Karpas-422 (cell line): ENCODE data around the gene KDR. TPM values are rescaled to one million over a fixed set of nuclear protein-coding genes. Genes with fewer than 3 reads are reported as not detected.

ENCODE experiments used
- DNase-seq: peaks from one replicate; pipeline ENCODE4 v3.0.0-alpha.2; 2015
- H2AFZ ChIP-seq: fragments of 200-600 bp; sonication (generic); 2 replicates; pipeline ENCODE4 v1.6.1; 2014; ENCODE audit warnings: antibody characterized with exemption, low read length, mixed read lengths
- H3K27ac ChIP-seq: fragments of 200-600 bp; sonication (generic); 2 replicates; pipeline ENCODE4 v1.5.1; 2014; ENCODE audit warnings: mild to moderate bottlenecking, low read length, moderate library complexity
- H3K27me3 ChIP-seq: fragments of 200-600 bp; sonication (generic); 2 replicates; pipeline ENCODE4 v1.6.1; 2014; ENCODE audit warnings: low read length, mixed read lengths
- H3K36me3 ChIP-seq: fragments of 200-600 bp; sonication (generic); 2 replicates; pipeline ENCODE4 v1.6.1; 2014; ENCODE audit warnings: low read length, mixed read lengths; ENCODE audit not compliant: insufficient read depth
- H3K4me1 ChIP-seq: fragments of 200-600 bp; sonication (generic); 2 replicates; pipeline ENCODE4 v1.6.1; 2014; ENCODE audit warnings: mild to moderate bottlenecking, low read length, mixed read lengths
- H3K4me2 ChIP-seq: fragments of 200-600 bp; sonication (generic); 2 replicates; pipeline ENCODE4 v1.6.1; 2014; ENCODE audit warnings: low read length, low read depth, mild to moderate bottlenecking; ENCODE audit not compliant: poor library complexity, severe bottlenecking
- H3K4me3 ChIP-seq: fragments of 200-600 bp; sonication (generic); 2 replicates; pipeline ENCODE4 v1.5.1; 2014; ENCODE audit warnings: mild to moderate bottlenecking, antibody characterized with exemption, low read length, mixed read lengths
- H3K79me2 ChIP-seq: fragments of 200-600 bp; sonication (generic); 2 replicates; pipeline ENCODE4 v1.6.1; 2014; ENCODE audit warnings: mild to moderate bottlenecking, low read length, mixed read lengths
- H3K9ac ChIP-seq: fragments of 200-600 bp; sonication (generic); 2 replicates; pipeline ENCODE4 v1.6.0; 2014; ENCODE audit warnings: low read length
- H3K9me2 ChIP-seq: fragments of 200-600 bp; sonication (generic), shearing (Covaris generic); replicated peaks from 2 replicates; pipeline ENCODE4 v1.6.0; 2014; ENCODE audit warnings: mild to moderate bottlenecking, low read length, moderate library complexity; ENCODE audit not compliant: insufficient read depth
- H3K9me3 ChIP-seq: fragments of 300-700, 200-600 bp; sonication (generic); 2 replicates; pipeline ENCODE4 v1.6.1; 2014; ENCODE audit warnings: low read length, mixed read lengths
- H4K20me1 ChIP-seq: fragments of 200-600 bp; sonication (generic); 2 replicates; pipeline ENCODE4 v1.6.1; 2014; ENCODE audit warnings: mild to moderate bottlenecking, antibody characterized with exemption, low read length, low read depth; ENCODE audit not compliant: insufficient read depth
- total RNA-seq: library from RNA; depleted of rRNA; stranded (reverse); fragments of >200 nt; shearing (Covaris generic); gene quantifications from 2 replicates; pipeline ENCODE4 v1.2.3, GENCODE V29; 2014; ENCODE audit warnings: low replicate concordance

KDR gene
- total RNA-seq, 1 experiment from 2014 or later: not detected

- Histone ChIP-seq H3K27ac (no peak overlapping the region), H3K36me3 (no peaks in the 10 kb centered on the region), H3K4me2 (no peak overlapping the region), H3K9ac (no peak overlapping the region), H3K79me2 (no peaks in the 10 kb centered on the region), H4K20me1 (no peaks in the 10 kb centered on the region), H3K9me2 (no peaks in the 10 kb centered on the region), H3K4me1 (no peaks in the 10 kb centered on the region), H3K27me3 (no peaks in the 10 kb centered on the region), H2AFZ (no peak overlapping the region), H3K4me3 (no peak overlapping the region), H3K9me3 (no peaks in the 10 kb centered on the region)
- DNase-seq: no peak
Measured at GRCh38 chr4:55098456-55099204, 26.8 kb downstream of the KDR start.

- Histone ChIP-seq H3K9me2 (no peaks in the 10 kb centered on the region), H2AFZ (no peak overlapping the region), H3K4me2 (no peak overlapping the region), H3K9me3 (no peaks in the 10 kb centered on the region), H3K4me1 (no peaks in the 10 kb centered on the region), H3K27ac (no peak overlapping the region), H3K4me3 (no peak overlapping the region), H4K20me1 (no peaks in the 10 kb centered on the region), H3K36me3 (no peaks in the 10 kb centered on the region), H3K27me3 (no peaks in the 10 kb centered on the region), H3K9ac (no peak overlapping the region), H3K79me2 (no peaks in the 10 kb centered on the region)
- no peak for DNase-seq
Measured at GRCh38 chr4:55096619-55097018, 28.8 kb downstream of the KDR start.

GRCh38 chr4:55096045-55096444, 29.4 kb downstream of the KDR start:
- no peak overlapping the region for H3K27ac ChIP-seq
- no peaks in the 10 kb centered on the region for H3K27me3 ChIP-seq
- no peak overlapping the region for H3K4me3 ChIP-seq
- H2AFZ ChIP-seq: no peak overlapping the region
- H3K9me2 ChIP-seq: no peaks in the 10 kb centered on the region
- no peaks in the 10 kb centered on the region for H3K4me1 ChIP-seq
- DNase-seq: no peak
- H3K4me2 ChIP-seq: no peak overlapping the region
- no peaks in the 10 kb centered on the region for H3K79me2 ChIP-seq
- no peaks in the 10 kb centered on the region for H4K20me1 ChIP-seq
- H3K9me3 ChIP-seq: no peaks in the 10 kb centered on the region
- H3K36me3 ChIP-seq: no peaks in the 10 kb centered on the region
- no peak overlapping the region for H3K9ac ChIP-seq

GRCh38 chr4:55092504-55092903, 32.9 kb downstream of the KDR start:
- H3K79me2 ChIP-seq: no peaks in the 10 kb centered on the region
- H3K36me3 ChIP-seq: no peaks in the 10 kb centered on the region
- H3K4me3 ChIP-seq: no peak overlapping the region
- no peaks in the 10 kb centered on the region for H3K9me2 ChIP-seq
- H3K9me3 ChIP-seq: no peaks in the 10 kb centered on the region
- H3K4me2 ChIP-seq: no peak overlapping the region
- no peak overlapping the region for H3K27ac ChIP-seq
- no peaks in the 10 kb centered on the region for H4K20me1 ChIP-seq
- no peak for DNase-seq
- no peak overlapping the region for H2AFZ ChIP-seq
- H3K27me3 ChIP-seq: no peaks in the 10 kb centered on the region
- no peaks in the 10 kb centered on the region for H3K4me1 ChIP-seq
- no peak overlapping the region for H3K9ac ChIP-seq

- H4K20me1 ChIP-seq: no peaks in the 10 kb centered on the region
- no peak overlapping the region for H3K9ac ChIP-seq
- no peaks in the 10 kb centered on the region for H3K36me3 ChIP-seq
- no peak overlapping the region for H2AFZ ChIP-seq
- no peaks in the 10 kb centered on the region for H3K79me2 ChIP-seq
- no peak for DNase-seq
- no peak overlapping the region for H3K27ac ChIP-seq
- no peak overlapping the region for H3K4me2 ChIP-seq
- H3K9me2 ChIP-seq: no peaks in the 10 kb centered on the region
- no peak overlapping the region for H3K4me3 ChIP-seq
- H3K4me1 ChIP-seq: no peaks in the 10 kb centered on the region
- H3K27me3 ChIP-seq: no peaks in the 10 kb centered on the region
- no peaks in the 10 kb centered on the region for H3K9me3 ChIP-seq
Measured at GRCh38 chr4:55089916-55090315, 35.5 kb downstream of the KDR start.

- no peak overlapping the region for H3K4me2 ChIP-seq
- H3K9ac ChIP-seq: no peak overlapping the region
- no peaks in the 10 kb centered on the region for H3K4me1 ChIP-seq
- H2AFZ ChIP-seq: no peak overlapping the region
- H4K20me1 ChIP-seq: no peaks in the 10 kb centered on the region
- H3K9me3 ChIP-seq: no peaks in the 10 kb centered on the region
- H3K27me3 ChIP-seq: no peaks in the 10 kb centered on the region
- no peak for DNase-seq
- H3K36me3 ChIP-seq: no peaks in the 10 kb centered on the region
- no peaks in the 10 kb centered on the region for H3K9me2 ChIP-seq
- no peaks in the 10 kb centered on the region for H3K79me2 ChIP-seq
- H3K27ac ChIP-seq: no peak overlapping the region
- no peak overlapping the region for H3K4me3 ChIP-seq
Measured at GRCh38 chr4:55087913-55088260, 37.5 kb downstream of the KDR start.

- no peak overlapping the region for H2AFZ ChIP-seq
- H3K79me2 ChIP-seq: no peaks in the 10 kb centered on the region
- H3K9me3 ChIP-seq: no peaks in the 10 kb centered on the region
- no peak overlapping the region for H3K27ac ChIP-seq
- H3K27me3 ChIP-seq: no peaks in the 10 kb centered on the region
- H3K4me1 ChIP-seq: no peaks in the 10 kb centered on the region
- H3K4me3 ChIP-seq: no peak overlapping the region
- H3K4me2 ChIP-seq: no peak overlapping the region
- no peaks in the 10 kb centered on the region for H4K20me1 ChIP-seq
- H3K36me3 ChIP-seq: no peaks in the 10 kb centered on the region
- no peaks in the 10 kb centered on the region for H3K9me2 ChIP-seq
- no peak for DNase-seq
- no peak overlapping the region for H3K9ac ChIP-seq
Measured at GRCh38 chr4:55087009-55087912, 38.1 kb downstream of the KDR start.

GRCh38 chr4:55086578-55086977, 38.8 kb downstream of the KDR start:
- H3K4me2 ChIP-seq: no peak overlapping the region
- no peaks in the 10 kb centered on the region for H3K9me2 ChIP-seq
- no peaks in the 10 kb centered on the region for H3K4me1 ChIP-seq
- H4K20me1 ChIP-seq: no peaks in the 10 kb centered on the region
- H3K79me2 ChIP-seq: no peaks in the 10 kb centered on the region
- H3K27me3 ChIP-seq: no peaks in the 10 kb centered on the region
- no peak overlapping the region for H2AFZ ChIP-seq
- H3K9ac ChIP-seq: no peak overlapping the region
- H3K36me3 ChIP-seq: no peaks in the 10 kb centered on the region
- H3K4me3 ChIP-seq: no peak overlapping the region
- no peaks in the 10 kb centered on the region for H3K9me3 ChIP-seq
- no peak overlapping the region for H3K27ac ChIP-seq
- DNase-seq: no peak
